Activated CD8-positive, alpha-beta T cell treated with anti-CD3 and anti-CD28 coated beads for 36 hours (primary cell): Measurements from ENCODE around the gene CPD. TPM values are rescaled to one million over a fixed set of nuclear protein-coding genes. Genes with fewer than 3 reads are reported as not detected.

Experiments
- ATAC-seq: fragments of 200-7000 bp; cut with Tn5 transposase; one replicate; pipeline ENCODE4 v1.10.0; 2021; ENCODE audit warnings: mild to moderate bottlenecking, moderate library complexity
- CTCF ChIA-PET: fragments of 350-600 bp; sonication (Branson Sonifier 250); formaldehyde crosslinking; loops from one replicate; lab custom pipeline; 2021; ENCODE audit warnings: antibody characterized with exemption; lab: Charles Lee
- POLR2A ChIA-PET: fragments of 350-600 bp; sonication (Branson Sonifier 250); formaldehyde crosslinking; loops from one replicate; lab custom pipeline; 2021; ENCODE audit warnings: antibody characterized with exemption; lab: Charles Lee
- DNase-seq: peaks from one replicate; pipeline ENCODE4 v3.0.0-alpha.2; 2020
- H3K27ac Mint-ChIP-seq: one replicate; pipeline ENCODE4 v1.8.0; 2021; ENCODE audit warnings: mild to moderate bottlenecking, mixed read lengths
- H3K27me3 Mint-ChIP-seq: one replicate; pipeline ENCODE4 v1.8.0; 2021; ENCODE audit warnings: mixed read lengths
- H3K36me3 Mint-ChIP-seq: one replicate; pipeline ENCODE4 v1.8.0; 2021; ENCODE audit warnings: low read depth, mixed read lengths
- H3K4me1 Mint-ChIP-seq: one replicate; pipeline ENCODE4 v1.8.0; 2021; ENCODE audit warnings: low read depth, mixed read lengths
- H3K4me3 Mint-ChIP-seq: one replicate; pipeline ENCODE4 v1.8.0; 2021; ENCODE audit warnings: mild to moderate bottlenecking, moderate library complexity, mixed read lengths
- H3K9me3 Mint-ChIP-seq: one replicate; pipeline ENCODE4 v1.8.0; 2021; ENCODE audit warnings: mixed read lengths
- intact Hi-C: fragments of 100-400 bp; cut with micrococcal nuclease; formaldehyde crosslinking; loops from one replicate; pipeline ENCODE4 v1.10.0; 2022
- total RNA-seq, 2 experiments: library from RNA; stranded (reverse); gene quantifications; one replicate each; pipeline ENCODE4 v1.2.3, GENCODE V29; 2021
- TF ChIP-seq, protein P1 (sequence below): fragments of 200-600 bp; IDR thresholded peaks from one replicate; pipeline ENCODE4 v1.8.0; 2022; ENCODE audit warnings: antibody characterized with exemption, mild to moderate bottlenecking

The CPD gene
- total RNA-seq, 2 experiments from 2014 or later: 25.9 to 26.8 TPM

GRCh38 chr17:30472238-30472890, 93.6 kb downstream of the CPD start:
- H3K4me3 Mint-ChIP-seq: no peak overlapping the region
- intact Hi-C loops: no loop called here
- DNase-seq (no peak), ATAC-seq (no peak)
- peaks cover 2% of the 10 kb centered on the region for H3K27me3 Mint-ChIP-seq
- no peaks in the 10 kb centered on the region for H3K9me3 Mint-ChIP-seq
- TF ChIP-seq, protein P1, sequence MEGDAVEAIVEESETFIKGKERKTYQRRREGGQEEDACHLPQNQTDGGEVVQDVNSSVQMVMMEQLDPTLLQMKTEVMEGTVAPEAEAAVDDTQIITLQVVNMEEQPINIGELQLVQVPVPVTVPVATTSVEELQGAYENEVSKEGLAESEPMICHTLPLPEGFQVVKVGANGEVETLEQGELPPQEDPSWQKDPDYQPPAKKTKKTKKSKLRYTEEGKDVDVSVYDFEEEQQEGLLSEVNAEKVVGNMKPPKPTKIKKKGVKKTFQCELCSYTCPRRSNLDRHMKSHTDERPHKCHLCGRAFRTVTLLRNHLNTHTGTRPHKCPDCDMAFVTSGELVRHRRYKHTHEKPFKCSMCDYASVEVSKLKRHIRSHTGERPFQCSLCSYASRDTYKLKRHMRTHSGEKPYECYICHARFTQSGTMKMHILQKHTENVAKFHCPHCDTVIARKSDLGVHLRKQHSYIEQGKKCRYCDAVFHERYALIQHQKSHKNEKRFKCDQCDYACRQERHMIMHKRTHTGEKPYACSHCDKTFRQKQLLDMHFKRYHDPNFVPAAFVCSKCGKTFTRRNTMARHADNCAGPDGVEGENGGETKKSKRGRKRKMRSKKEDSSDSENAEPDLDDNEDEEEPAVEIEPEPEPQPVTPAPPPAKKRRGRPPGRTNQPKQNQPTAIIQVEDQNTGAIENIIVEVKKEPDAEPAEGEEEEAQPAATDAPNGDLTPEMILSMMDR: no peak
- H3K4me1 Mint-ChIP-seq: peaks cover 15% of the 10 kb centered on the region
- peaks cover 1% of the 10 kb centered on the region for H3K36me3 Mint-ChIP-seq
- H3K27ac Mint-ChIP-seq: no peak overlapping the region
- CTCF ChIA-PET: interaction anchor here (1.4 kb wide), 1 partner anchor 132 kb away, joined by 3 read pairs; no protein-coding TSS in a partner anchor
- POLR2A ChIA-PET: no interaction called here

DNA sequence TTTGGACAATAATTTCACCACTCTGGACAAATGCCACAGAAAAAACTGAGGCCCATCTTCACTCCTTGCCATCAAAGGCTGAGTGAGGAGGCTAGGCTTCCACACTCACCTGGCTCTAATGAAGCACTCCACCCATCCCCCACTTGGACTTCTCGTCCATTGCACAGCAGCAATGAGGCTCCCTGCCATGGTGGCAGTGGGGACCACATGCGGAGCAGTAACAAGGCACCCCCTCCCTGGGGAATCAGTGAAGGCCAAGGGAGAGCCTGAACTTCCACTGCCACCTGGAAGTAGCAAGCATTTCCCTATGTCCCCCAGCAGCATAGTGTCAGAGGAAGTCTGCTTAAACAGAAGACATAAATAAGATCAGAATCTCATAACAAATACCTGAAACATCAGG, 96.5 kb downstream of the CPD start:
- CTCF ChIA-PET: interaction anchor here (2.2 to 3.4 kb wide), 3 partner anchors 8 to 31 kb away, joined by 8 to 39 read pairs (median 11); no protein-coding TSS in a partner anchor
- Mint-ChIP-seq H3K4me1 (peaks cover 25% of the 10 kb centered on the region), H3K9me3 (no peaks in the 10 kb centered on the region), H3K4me3 (no peak overlapping the region), H3K36me3 (peaks cover 6% of the 10 kb centered on the region), H3K27me3 (peaks cover 2% of the 10 kb centered on the region), H3K27ac (no peak overlapping the region)
- intact Hi-C loops: no loop called here
- TF ChIP-seq, protein P1: no peak
- ATAC-seq (no peak), DNase-seq (no peak)
- POLR2A ChIA-PET: no interaction called here

DNA sequence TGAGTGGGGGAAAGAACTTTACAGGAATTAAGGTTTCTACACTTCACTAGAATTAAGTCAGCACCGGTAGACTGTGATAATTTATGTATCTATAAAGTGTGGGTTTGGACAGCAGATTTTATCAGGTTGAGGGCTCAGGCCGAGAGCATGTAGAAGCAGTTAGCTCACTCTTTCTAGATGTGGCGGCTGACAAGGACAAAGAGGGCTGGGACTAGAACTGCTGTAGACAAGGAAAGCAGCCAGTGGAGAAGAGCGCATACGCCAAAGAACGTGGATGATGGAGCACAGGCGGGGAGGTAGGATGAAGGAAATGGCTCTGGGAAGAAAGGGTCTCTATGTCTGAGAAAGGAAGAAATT, 98.0 kb downstream of the CPD start:
- CTCF ChIA-PET: interaction anchor here (0.7 to 3.4 kb wide), 32 partner anchors 9 to 546 kb away, joined by 3 to 39 read pairs (median 4); partner anchors contain the start of genes CRLF3 and SSH2
- DNase-seq (peak; percentile 24), ATAC-seq (peak; percentile 12)
- Mint-ChIP-seq H3K4me1 (peaks cover 32% of the 10 kb centered on the region), H3K9me3 (no peaks in the 10 kb centered on the region), H3K27ac (peak overlapping the region; percentile 98), H3K4me3 (peak overlapping the region; percentile 97), H3K36me3 (peaks cover 10% of the 10 kb centered on the region), H3K27me3 (peaks cover 2% of the 10 kb centered on the region)
- TF ChIP-seq, protein P1: no peak
- intact Hi-C loops: no loop called here
- POLR2A ChIA-PET: interaction anchor here (0.7 to 1.3 kb wide), 3 partner anchors 9 to 357 kb away, joined by 3 to 6 read pairs (median 3); no protein-coding TSS in a partner anchor

DNA sequence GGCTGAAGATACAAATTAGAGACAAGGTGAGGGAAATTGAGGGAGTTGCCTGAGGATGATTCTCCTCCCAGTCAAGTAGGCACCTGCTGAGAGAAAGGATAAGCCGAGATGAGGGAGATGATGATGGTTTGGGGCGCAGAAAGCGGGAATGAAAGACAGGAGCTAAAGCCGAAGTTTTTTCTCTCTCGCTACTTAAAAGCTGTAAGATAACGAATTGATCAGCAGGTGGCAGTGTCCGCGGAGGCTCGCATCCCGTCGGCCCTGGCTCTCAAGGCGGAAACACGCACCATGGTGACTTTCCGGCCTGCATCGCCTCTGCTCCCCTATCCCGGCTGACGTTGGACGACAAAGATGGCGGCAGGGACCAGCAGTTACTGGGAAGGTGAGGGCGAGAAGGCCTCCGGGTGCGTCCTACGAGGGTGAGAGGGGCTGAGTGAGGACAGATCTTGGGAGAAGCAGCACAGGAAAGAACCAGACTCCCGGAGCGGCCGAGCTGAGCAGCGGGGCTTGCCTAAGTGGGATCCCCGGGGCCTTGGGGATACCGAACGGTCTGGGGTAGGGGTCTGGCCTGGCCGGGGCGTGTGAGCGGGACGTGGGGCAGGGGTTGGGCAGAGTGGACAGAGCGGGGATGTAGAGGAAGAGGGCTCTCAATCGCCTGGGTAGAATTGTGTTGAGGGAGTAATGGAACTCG, 98.5 kb downstream of the CPD start, which contains the start of gene GOSR1:
GOSR1 (plus strand) TSS at position 326 of the 691 bp plus-strand sequence; CDS start at position 352, 26 bp downstream.
- CTCF ChIA-PET: interaction anchor here (0.7 to 3.4 kb wide), 35 partner anchors 8 to 547 kb away, joined by 3 to 39 read pairs (median 4); partner anchors contain the start of genes CRLF3 and SSH2
- DNase-seq (peak; percentile 97), ATAC-seq (peak; percentile 99)
- TF ChIP-seq, protein P1: peak; percentile 72
- peaks cover 10% of the 10 kb centered on the region for H3K36me3 Mint-ChIP-seq
- POLR2A ChIA-PET: interaction anchor here (0.7 to 1.3 kb wide), 4 partner anchors 9 to 358 kb away, joined by 3 to 6 read pairs (median 3); no protein-coding TSS in a partner anchor
- H3K4me1 Mint-ChIP-seq: peaks cover 32% of the 10 kb centered on the region
- peak within 1 kb of the TSS; percentile 98 for H3K27ac Mint-ChIP-seq
- intact Hi-C loops: no loop called here
- no peaks in the 10 kb centered on the region for H3K9me3 Mint-ChIP-seq
- peaks cover 2% of the 10 kb centered on the region for H3K27me3 Mint-ChIP-seq
- H3K4me3 Mint-ChIP-seq: peak within 1 kb of the TSS; percentile 97
